Kidney (tissue), 14 donors: ENCODE data around the gene KRTAP5-4. TPM values are rescaled to one million over a fixed set of nuclear protein-coding genes. Genes with fewer than 3 reads are reported as not detected.
A peak's percentile ranks its signal among the peaks of the same experiment; 100 is the strongest.
"Not testable (repeated sequence)": the region's sequence is repeated elsewhere in the genome, so short reads cannot be mapped to it uniquely, and the experiment has no call there.

ENCODE experiments used
- DNase-seq, 5 donors: peaks; one replicate each; pipeline ENCODE4 v3.0.0-alpha.2; 2013 to 2020
- FAIRE-seq: peaks from 2 replicates; lab custom pipeline; 2012; peaks lifted over from hg19 to GRCh38; lab: Jason Lieb, UNC
- H3K27ac ChIP-seq, 2 donors: one replicate each; pipeline ENCODE4 v1.7.0; 2013; ENCODE audit warnings: low read depth in 2 of 2, low read length in 2 of 2, inconsistent platforms in 1 of 2
- H3K27me3 ChIP-seq: one replicate; pipeline ENCODE4 v1.7.1; 2013; ENCODE audit warnings: low read length, inconsistent platforms; ENCODE audit not compliant: control insufficient read depth, insufficient read depth
- H3K36me3 ChIP-seq, 3 donors: one replicate each; pipeline versions ENCODE4 v1.7.0 to v1.7.1; 2013; ENCODE audit warnings: low read length in 3 of 3, control low read depth in 1 of 3, inconsistent platforms in 1 of 3; ENCODE audit not compliant: insufficient read depth in 3 of 3, control insufficient read depth in 2 of 3
- H3K4me1 ChIP-seq, 3 donors: one replicate each; pipeline versions ENCODE4 v1.7.0 to v1.7.1; 2013; ENCODE audit warnings: low read length in 3 of 3, inconsistent platforms in 1 of 3, low read depth in 1 of 3; ENCODE audit not compliant: control insufficient read depth in 2 of 3, insufficient read depth in 2 of 3
- H3K4me3 ChIP-seq, 3 donors: one replicate each; pipeline versions ENCODE4 v1.7.0 to v1.8.1; 2013; ENCODE audit warnings: low read length in 3 of 3, control low read depth in 1 of 3, inconsistent platforms in 1 of 3
- H3K9ac ChIP-seq, 3 donors: one replicate each; pipeline versions ENCODE4 v1.7.0 to v1.7.1; 2013; ENCODE audit warnings: low read length in 3 of 3, control low read depth in 1 of 3, inconsistent platforms in 1 of 3
- H3K9me3 ChIP-seq, 3 donors: one replicate each; pipeline versions ENCODE4 v1.7.0 to v1.7.1; 2013; ENCODE audit warnings: low read length in 3 of 3, control low read depth in 1 of 3, inconsistent platforms in 1 of 3; ENCODE audit not compliant: control insufficient read depth in 2 of 3, insufficient read depth in 1 of 3
- CTCF ChIP-seq: IDR thresholded peaks from 3 replicates; pipeline ENCODE4 v1.5.1; 2012; ENCODE audit warnings: mild to moderate bottlenecking, moderate library complexity, borderline replicate concordance; ENCODE audit not compliant: insufficient read depth; ENCODE audit errors: extremely low read depth
- intact Hi-C: fragments of 100-400 bp; cut with DNase I; formaldehyde crosslinking; loops from one replicate; pipeline ENCODE4 v1.11.1; 2022
- polyA plus RNA-seq: library from polyadenylated mRNA; stranded (reverse); fragments of 350-450 nt; fragmentation: Illumina TruSeq; extraction: RNeasy Lipid Tissue Mini Kit (QIAGEN cat#74804); gene quantifications from one replicate; pipeline ENCODE4 v1.2.3, GENCODE V29; 2014; ENCODE audit warnings: low read depth, low replicate concordance; ENCODE audit not compliant: insufficient read depth
- total RNA-seq: library from RNA; stranded (reverse); fragmentation: NEBNext Ultra II Directional; extraction: Animal tissue kit (Norgen Biotek cat#: 25700); gene quantifications from one replicate; pipeline ENCODE4 v1.2.1, GENCODE V29; 2021
- donor health status: control.
- donor health status: control.
- donor health status: control.
- donor health status: control.
- donor health status: control.
- donor health status: DM: yes; HTN: yes; CAD: no.
- donor health status: Normal renal cell carcinoma (clear cell type).

Gene KRTAP5-4
- total and polyA plus RNA-seq, 2 donors from 2014 or later: not detected

- H3K9ac ChIP-seq, H3K36me3 ChIP-seq, intact Hi-C loops, H3K9me3 ChIP-seq, H3K27me3 ChIP-seq, H3K27ac ChIP-seq, H3K4me1 ChIP-seq, FAIRE-seq, H3K4me3 ChIP-seq: not testable (repeated sequence)
- peak in 1 of 5 donors; percentile 7 for DNase-seq
Measured at GRCh38 chr11:1582909-1583308, 39.0 kb downstream of the KRTAP5-4 start.

- H3K27me3 ChIP-seq: no peaks in the 10 kb centered on the region
- no peak for DNase-seq
Measured at GRCh38 chr11:1581976-1582375, 40.0 kb downstream of the KRTAP5-4 start.

GRCh38 chr11:1576825-1577224 lies 45.1 kb downstream of the KRTAP5-4 start:
- no peaks in the 10 kb centered on the region for H3K27me3 ChIP-seq
- no peak overlapping the region for H3K9ac ChIP-seq
- no peaks in the 10 kb centered on the region for H3K36me3 ChIP-seq
- no peak for TF ChIP-seq CTCF
- H3K4me1 ChIP-seq: peaks cover 0 to 15% (median 0%) of the 10 kb centered on the region in 3 donors
- no peak overlapping the region for H3K4me3 ChIP-seq
- no peak for FAIRE-seq
- peaks cover 0 to 4% (median 0%) of the 10 kb centered on the region in 3 donors for H3K9me3 ChIP-seq
- peak in 1 of 5 donors; percentile 18 for DNase-seq
- intact Hi-C loops: no loop called here
- H3K27ac ChIP-seq: no peak overlapping the region

More at GRCh38 chr11:1581976-1582375, 40.0 kb downstream of the KRTAP5-4 start:
- Histone ChIP-seq H3K36me3 (no peaks in the 10 kb centered on the region), H3K4me3 (no peak overlapping the region), H3K4me1 (no peaks in the 10 kb centered on the region), H3K9ac (no peak overlapping the region), H3K9me3 (peaks cover 0 to 4% (median 0%) of the 10 kb centered on the region in 3 donors), H3K27ac (no peak overlapping the region)
- TF ChIP-seq CTCF: no peak
- no peak for FAIRE-seq
- intact Hi-C loops: no loop called here

- H3K9ac ChIP-seq, H3K27ac ChIP-seq, H3K9me3 ChIP-seq, H3K36me3 ChIP-seq, H3K4me3 ChIP-seq, H3K27me3 ChIP-seq, intact Hi-C loops, FAIRE-seq: not testable (repeated sequence)
- H3K4me1 ChIP-seq: peaks cover 0 to 15% (median 0%) of the 10 kb centered on the region in 3 donors
- DNase-seq: peak in 2 of 5 donors; percentile 11 to 35
Measured at GRCh38 chr11:1575756-1576155, 46.2 kb downstream of the KRTAP5-4 start.
